A673 (cell line): ENCODE results near the gene DCP2. TPM values are rescaled to one million over a fixed set of nuclear protein-coding genes. Genes with fewer than 3 reads are reported as not detected.
"Not testable (repeated sequence)": the region's sequence is repeated elsewhere in the genome, so short reads cannot be mapped to it uniquely, and the experiment has no call there.

Experiments used
- BruUV-seq: library from RNA; stranded (reverse); fragments of 400-500 nt; replicated peaks from 2 replicates; lab custom pipeline; 2021; lab: Mats Ljungman, UMichigan
- CTCF ChIA-PET: fragments of 300-600 bp; sonication (Branson Sonifier 250); formaldehyde crosslinking; loops from one replicate; lab custom pipeline; 2022; ENCODE audit warnings: antibody characterized with exemption; lab: Charles Lee
- POLR2A ChIA-PET: fragments of 300-600 bp; sonication (Branson Sonifier 250); formaldehyde crosslinking; loops from one replicate; lab custom pipeline; 2022; ENCODE audit warnings: antibody characterized with exemption; ENCODE audit not compliant: low non-redundant PET; lab: Charles Lee
- DNase-seq: peaks from one replicate; pipeline ENCODE4 v3.0.0-alpha.2; 2015; ENCODE audit warnings: low spot score
- H3K27ac ChIP-seq: fragments of 200-600 bp; sonication (generic); 2 replicates; pipeline ENCODE4 v1.5.1; 2016; ENCODE audit warnings: mixed run types, low read depth, mild to moderate bottlenecking, mixed read lengths, antibody characterized with exemption, low read length; ENCODE audit not compliant: poor library complexity, severe bottlenecking
- H3K27me3 ChIP-seq: fragments of 200-600 bp; sonication (generic); replicated peaks from 2 replicates; pipeline ENCODE4 v1.6.1; 2017; ENCODE audit warnings: mixed run types, low read depth, mild to moderate bottlenecking, mixed read lengths, antibody characterized with exemption, low read length; ENCODE audit not compliant: insufficient read depth, poor library complexity
- H3K36me3 ChIP-seq: fragments of 200-600 bp; sonication (generic); 2 replicates; pipeline ENCODE4 v1.6.1; 2016; ENCODE audit warnings: mixed run types, mild to moderate bottlenecking, mixed read lengths, antibody characterized with exemption, low read length; ENCODE audit not compliant: insufficient read depth, poor library complexity, severe bottlenecking
- H3K4me1 ChIP-seq: fragments of 200-600 bp; sonication (generic); 2 replicates; pipeline ENCODE4 v1.6.1; 2017; ENCODE audit warnings: mixed run types, mild to moderate bottlenecking, mixed read lengths, antibody characterized with exemption, low read length; ENCODE audit not compliant: insufficient read depth, poor library complexity, severe bottlenecking
- H3K4me3 ChIP-seq: fragments of 200-600 bp; sonication (generic); 2 replicates; pipeline ENCODE4 v1.5.1; 2016; ENCODE audit warnings: low read depth, mixed run types, mild to moderate bottlenecking, mixed read lengths, low read length; ENCODE audit not compliant: poor library complexity, severe bottlenecking
- H3K9me3 ChIP-seq: fragments of 200-600 bp; sonication (generic); 2 replicates; pipeline ENCODE4 v1.6.1; 2016; ENCODE audit warnings: mixed run types, low read depth, mild to moderate bottlenecking, mixed read lengths, antibody characterized with exemption, low read length; ENCODE audit not compliant: poor library complexity, severe bottlenecking
- EZH2 ChIP-seq: fragments of 200-600 bp; sonication (generic); IDR thresholded peaks from 2 replicates; pipeline ENCODE4 v1.6.1; 2017; ENCODE audit warnings: borderline replicate concordance, low read depth, mild to moderate bottlenecking, mixed read lengths, antibody characterized with exemption, low read length; ENCODE audit not compliant: poor library complexity, severe bottlenecking
- intact Hi-C: fragments of 100-400 bp; cut with micrococcal nuclease; formaldehyde crosslinking; loops from one replicate; pipeline ENCODE4 v1.10.0; 2022; ENCODE audit not compliant: unreplicated experiment
- total RNA-seq: library from RNA; stranded (reverse); gene quantifications from 2 replicates; pipeline ENCODE4 v1.2.3, GENCODE V29; 2021
- TF ChIP-seq, protein P1 (sequence below): fragments of 300-800, 200-600 bp; sonication (generic); conservative IDR thresholded peaks from 2 replicates; pipeline ENCODE4 v1.5.1; 2017; ENCODE audit warnings: low read depth, mild to moderate bottlenecking, antibody characterized with exemption, low read length, moderate library complexity, mixed read lengths

DCP2 gene
- total RNA-seq, 1 experiment from 2014 or later = 73.5 TPM

DNA sequence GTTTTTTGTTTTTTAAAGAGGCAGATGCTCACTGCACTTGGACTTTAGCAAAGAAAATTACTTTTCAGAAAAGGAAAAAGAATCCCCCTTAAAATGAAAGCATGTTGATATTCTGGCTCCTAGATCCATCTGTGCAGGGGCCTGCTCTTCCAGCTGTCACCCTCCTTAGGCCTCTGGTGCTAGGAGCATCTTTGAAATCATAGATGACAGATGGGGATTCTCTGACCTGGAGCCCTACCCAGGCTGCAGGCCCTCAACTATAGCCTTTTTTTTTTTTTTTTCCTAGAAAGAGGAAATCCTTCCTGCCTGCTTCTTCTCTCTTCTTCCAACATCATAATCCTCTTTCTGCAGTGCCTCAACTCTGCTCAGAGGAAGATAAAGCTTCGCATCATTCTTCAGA is 16.3 kb upstream of the DCP2 start:
- ChIA-PET CTCF (no interaction called here), POLR2A (no interaction called here)
- BruUV-seq = no TSS peak
- intact Hi-C loops = no loop called here
- no peaks in the 10 kb centered on the region for H3K36me3 ChIP-seq
- no peaks in the 10 kb centered on the region for H3K27me3 ChIP-seq
- TF ChIP-seq, protein P1, sequence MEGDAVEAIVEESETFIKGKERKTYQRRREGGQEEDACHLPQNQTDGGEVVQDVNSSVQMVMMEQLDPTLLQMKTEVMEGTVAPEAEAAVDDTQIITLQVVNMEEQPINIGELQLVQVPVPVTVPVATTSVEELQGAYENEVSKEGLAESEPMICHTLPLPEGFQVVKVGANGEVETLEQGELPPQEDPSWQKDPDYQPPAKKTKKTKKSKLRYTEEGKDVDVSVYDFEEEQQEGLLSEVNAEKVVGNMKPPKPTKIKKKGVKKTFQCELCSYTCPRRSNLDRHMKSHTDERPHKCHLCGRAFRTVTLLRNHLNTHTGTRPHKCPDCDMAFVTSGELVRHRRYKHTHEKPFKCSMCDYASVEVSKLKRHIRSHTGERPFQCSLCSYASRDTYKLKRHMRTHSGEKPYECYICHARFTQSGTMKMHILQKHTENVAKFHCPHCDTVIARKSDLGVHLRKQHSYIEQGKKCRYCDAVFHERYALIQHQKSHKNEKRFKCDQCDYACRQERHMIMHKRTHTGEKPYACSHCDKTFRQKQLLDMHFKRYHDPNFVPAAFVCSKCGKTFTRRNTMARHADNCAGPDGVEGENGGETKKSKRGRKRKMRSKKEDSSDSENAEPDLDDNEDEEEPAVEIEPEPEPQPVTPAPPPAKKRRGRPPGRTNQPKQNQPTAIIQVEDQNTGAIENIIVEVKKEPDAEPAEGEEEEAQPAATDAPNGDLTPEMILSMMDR = no peak
- no peak for TF ChIP-seq EZH2
- no peaks in the 10 kb centered on the region for H3K9me3 ChIP-seq
- no peak overlapping the region for H3K4me3 ChIP-seq
- DNase-seq = no peak
- no peak overlapping the region for H3K27ac ChIP-seq
- peaks cover 22% of the 10 kb centered on the region for H3K4me1 ChIP-seq

DNA sequence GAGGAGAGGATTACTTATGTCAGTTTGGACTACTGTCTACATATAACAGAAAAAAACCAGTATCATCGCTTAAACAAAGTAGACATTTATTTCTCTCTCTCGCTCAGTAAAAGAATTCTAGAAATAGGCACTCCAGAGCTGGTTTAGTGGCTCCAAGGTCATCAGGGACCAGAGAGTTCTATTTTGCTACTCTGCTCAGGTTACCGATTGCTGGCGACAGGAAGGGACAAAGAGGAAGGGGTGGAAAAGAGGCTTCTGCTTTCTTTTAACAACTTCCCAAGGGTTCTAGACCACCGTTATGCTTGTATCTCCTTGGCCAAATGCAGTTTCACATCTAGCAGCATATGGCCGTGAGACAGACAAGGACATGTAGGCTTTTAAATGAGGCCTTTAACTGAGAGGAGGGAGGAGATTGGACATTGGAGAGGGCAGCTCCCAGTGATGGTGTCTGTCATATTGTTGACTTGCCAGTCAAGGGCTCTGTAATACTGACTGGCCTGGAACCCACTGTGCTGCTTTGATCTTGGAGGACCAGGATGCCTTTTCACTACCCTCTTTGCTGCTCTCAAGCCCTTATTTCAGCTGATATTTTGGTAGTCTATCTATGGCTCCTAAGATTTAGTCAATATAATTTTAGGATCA is 15.6 kb upstream of the DCP2 start:
- DNase-seq = no peak
- intact Hi-C loops = no loop called here
- no peak overlapping the region for H3K4me3 ChIP-seq
- no peaks in the 10 kb centered on the region for H3K9me3 ChIP-seq
- ChIA-PET POLR2A (no interaction called here), CTCF (no interaction called here)
- no peaks in the 10 kb centered on the region for H3K36me3 ChIP-seq
- H3K27ac ChIP-seq = no peak overlapping the region
- TF ChIP-seq, protein P1 = no peak
- TF ChIP-seq EZH2 = no peak
- H3K4me1 ChIP-seq = peaks cover 22% of the 10 kb centered on the region
- no TSS peak for BruUV-seq
- no peaks in the 10 kb centered on the region for H3K27me3 ChIP-seq

DNA sequence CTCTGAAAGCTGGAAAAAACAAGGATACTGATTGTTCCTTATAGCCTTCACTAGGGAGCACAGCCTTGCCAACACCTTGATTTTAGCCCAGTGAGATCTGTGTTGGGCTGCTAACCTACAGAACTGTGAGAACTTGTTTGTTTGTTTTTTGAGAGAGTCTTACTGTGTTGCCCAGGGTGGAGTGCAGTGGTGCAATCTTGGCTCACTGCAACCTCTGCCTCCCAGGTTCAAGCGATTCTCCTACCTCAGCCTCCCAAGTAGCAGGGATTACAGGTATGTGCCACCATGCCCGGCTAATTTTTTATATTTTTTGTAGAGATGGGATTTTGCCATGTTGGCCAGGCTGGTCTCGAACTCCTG is 13.2 kb upstream of the DCP2 start:
- H3K4me3 ChIP-seq, intact Hi-C loops, H3K9me3 ChIP-seq, H3K4me1 ChIP-seq, H3K27ac ChIP-seq, H3K36me3 ChIP-seq, CTCF ChIA-PET, BruUV-seq, H3K27me3 ChIP-seq, DNase-seq: not testable (repeated sequence)
- POLR2A ChIA-PET = interaction anchor here (0.6 kb wide), 1 partner anchor 239 kb away, joined by 4 read pairs; no protein-coding TSS in a partner anchor
